ENCODE data around the gene SAP30.

- TF ChIP-seq CTCF (IDR thresholded peaks at IDR 0.05; ENCODE audit: low read depth, low read length) (no peak), MAX (IDR thresholded peaks at IDR 0.05; ENCODE audit: low read depth, low read length) (no peak)
Observed at GRCh38 chr4:173426064-173426463, 55.3 kb downstream of the SAP30 start.
